GM18858 (cell line): ENCODE data around the gene NOTCH4.
A peak's percentile ranks its signal among the peaks of the same experiment; 100 is the strongest.

Source experiments
- ATAC-seq: cut with Tn5 transposase; IDR thresholded peaks from one replicate; pipeline ENCODE4 v1.9.1; 2021; ENCODE audit not compliant: unreplicated experiment

The NOTCH4 gene

DNA sequence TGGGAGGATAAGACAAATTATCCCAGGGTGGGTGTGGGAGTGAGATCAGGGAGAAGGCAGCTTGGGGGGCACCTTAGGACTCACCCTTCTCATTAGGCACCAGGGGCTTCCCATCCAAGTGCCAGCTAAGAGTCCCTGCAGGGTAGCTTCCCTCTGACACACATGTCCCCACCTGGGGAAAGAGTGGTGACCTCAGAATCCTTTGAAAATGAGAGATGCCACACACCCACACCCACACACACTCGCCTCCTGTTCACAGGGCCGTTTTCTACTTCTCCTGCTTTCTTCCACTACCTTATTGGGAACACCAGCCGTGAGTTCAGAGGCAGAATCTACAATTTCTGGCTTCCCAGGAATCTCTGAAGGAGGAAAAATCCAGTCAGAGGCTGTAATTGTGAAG is 40.8 kb downstream of the NOTCH4 start:
- no peak for ATAC-seq

DNA sequence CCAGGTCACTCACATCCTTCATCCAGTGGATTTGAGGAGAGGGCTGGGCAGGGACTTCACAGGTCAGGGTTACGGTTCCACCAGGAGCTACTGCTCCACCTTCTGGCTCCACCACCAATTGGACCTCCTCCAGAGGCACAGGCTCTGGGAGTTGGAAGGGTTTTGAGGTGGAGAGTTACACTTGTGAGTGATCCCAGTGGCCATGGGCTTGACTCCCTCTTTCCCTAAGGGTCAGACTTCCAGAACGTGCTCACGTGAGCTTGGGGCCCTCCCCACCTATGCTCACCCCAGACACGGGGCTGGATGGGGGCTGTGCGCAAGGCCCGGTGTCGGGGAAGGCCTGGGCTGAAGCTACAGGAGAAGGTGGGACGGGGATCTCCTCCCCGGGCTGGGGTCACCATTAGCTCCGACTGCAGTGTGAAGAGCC is 41.3 kb downstream of the NOTCH4 start:
- ATAC-seq = no peak

DNA sequence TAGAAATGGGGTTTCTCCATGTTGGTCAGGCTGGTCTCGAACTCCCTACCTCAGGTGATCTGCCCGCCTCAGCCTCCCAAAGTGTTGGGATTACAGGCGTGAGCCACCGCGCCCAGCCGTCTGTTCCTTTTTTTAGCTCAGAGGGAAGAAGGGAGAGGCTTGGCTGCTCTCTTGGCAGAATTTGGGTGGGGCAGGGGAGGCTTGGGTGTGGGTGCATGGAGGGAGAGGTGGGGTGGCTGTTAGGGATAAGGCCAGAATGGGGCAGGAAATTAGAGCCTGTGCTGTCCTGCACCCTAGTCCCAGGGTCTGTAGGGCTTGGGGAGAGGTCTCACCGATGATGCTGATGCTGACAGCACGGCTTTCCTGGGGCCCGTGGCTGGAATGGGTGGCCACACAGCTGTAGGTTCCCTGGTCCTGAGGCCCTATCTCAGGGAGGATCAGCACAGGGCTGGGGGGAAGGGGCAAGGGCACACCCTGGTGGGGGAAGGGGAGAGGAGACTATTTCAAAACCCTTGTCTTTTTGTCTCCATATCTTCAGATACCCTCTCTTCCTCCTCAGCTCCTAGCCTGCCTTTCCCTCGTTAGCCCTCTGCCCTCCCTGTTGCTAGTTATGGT is 41.8 kb downstream of the NOTCH4 start:
- no peak for ATAC-seq

DNA sequence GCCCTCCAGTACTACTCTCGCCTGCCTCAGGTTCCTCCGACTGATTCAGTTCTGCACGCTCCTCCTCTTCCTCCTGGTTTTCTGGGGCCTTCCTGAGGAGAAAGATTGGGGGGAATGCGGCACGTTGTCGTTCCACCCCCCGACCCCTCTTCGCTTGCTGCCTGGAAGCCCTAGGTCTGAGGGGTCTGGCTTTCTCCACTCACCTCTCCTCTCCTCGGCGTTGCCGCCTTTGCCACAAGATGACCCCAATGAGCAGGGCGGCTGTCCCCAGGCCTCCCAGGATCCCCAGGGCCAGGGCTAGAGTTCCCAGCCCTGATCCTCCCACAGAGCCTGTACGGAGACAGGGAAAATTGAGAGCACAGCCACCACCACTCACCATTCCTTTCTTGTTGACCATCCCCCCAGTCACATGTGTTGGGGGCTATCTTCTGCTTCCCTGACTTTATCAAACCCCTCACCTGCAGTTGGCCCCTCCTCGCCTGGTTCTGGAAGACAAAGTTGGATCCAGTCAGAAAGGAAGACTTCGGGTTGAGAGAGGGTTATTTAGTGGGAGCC is 42.6 kb downstream of the NOTCH4 start:
- no peak for ATAC-seq

DNA sequence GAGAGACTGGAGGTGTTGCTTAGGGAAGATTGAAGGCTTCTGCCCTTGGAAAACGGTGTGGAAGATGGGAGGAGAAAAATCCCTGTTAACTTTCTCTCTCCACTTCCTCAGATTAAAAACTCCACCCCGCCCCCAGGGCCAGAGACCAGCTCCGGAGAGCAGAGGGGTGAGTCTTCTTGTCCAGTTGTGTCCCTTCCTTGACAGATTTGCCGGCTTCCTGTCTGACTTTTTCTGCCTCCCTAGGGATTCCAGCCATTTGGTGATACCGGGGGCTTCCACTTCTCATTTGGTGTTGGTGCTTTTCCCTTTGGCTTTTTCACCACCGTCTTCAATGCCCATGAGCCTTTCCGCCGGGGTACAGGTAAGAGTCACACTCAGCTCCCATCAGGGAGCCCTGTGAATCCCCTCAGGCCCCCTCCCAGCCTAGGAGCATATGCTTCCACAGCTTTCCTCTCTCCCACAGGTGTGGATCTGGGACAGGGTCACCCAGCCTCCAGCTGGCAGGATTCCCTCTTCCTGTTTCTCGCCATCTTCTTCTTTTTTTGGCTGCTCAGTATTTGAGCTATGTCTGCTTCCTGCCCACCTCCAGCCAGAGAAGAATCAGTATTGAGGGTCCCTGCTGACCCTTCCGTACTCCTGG is 44.0 kb downstream of the NOTCH4 start:
- no peak for ATAC-seq

DNA sequence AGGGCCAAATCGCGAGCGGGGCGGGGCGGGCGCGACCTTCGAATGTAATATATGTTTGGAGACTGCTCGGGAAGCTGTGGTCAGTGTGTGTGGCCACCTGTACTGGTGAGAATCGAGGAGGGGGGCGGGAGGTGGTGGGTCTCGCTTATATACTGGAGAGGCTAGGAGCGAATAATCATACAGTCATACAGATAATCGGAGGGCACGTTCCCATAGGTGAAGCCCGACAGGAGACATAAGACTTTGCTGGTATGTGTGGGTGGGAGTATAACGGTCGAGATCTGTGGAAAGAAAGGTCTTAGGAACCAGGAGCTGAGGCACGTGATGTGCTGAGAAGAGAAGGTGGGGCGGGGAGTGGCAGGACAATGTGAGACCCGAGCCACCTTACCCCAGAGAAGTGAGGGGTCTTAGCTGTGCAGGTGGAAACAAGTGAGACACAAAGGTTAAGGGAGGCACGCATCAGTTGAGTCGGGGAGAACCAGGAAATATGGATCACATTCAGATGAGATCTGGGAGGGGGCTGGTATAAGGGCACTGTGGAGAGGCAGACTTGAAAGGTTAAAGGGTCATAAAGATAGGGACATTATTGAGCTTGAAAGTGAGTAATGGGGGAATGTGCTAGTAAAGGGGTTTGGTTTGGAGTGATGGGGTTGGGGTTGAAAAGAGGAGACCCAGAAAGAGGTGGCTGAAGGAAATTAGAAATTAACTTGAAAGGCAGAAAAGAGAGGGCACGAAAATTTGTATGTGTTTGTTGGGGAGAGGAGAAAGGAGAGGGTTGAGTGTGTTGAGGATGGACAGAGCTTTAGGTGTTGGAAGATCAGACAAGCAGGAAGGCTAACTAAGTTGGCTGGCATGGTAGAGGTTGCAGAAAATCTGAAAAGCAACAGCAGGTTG is 45.1 kb downstream of the NOTCH4 start:
- no peak for ATAC-seq

DNA sequence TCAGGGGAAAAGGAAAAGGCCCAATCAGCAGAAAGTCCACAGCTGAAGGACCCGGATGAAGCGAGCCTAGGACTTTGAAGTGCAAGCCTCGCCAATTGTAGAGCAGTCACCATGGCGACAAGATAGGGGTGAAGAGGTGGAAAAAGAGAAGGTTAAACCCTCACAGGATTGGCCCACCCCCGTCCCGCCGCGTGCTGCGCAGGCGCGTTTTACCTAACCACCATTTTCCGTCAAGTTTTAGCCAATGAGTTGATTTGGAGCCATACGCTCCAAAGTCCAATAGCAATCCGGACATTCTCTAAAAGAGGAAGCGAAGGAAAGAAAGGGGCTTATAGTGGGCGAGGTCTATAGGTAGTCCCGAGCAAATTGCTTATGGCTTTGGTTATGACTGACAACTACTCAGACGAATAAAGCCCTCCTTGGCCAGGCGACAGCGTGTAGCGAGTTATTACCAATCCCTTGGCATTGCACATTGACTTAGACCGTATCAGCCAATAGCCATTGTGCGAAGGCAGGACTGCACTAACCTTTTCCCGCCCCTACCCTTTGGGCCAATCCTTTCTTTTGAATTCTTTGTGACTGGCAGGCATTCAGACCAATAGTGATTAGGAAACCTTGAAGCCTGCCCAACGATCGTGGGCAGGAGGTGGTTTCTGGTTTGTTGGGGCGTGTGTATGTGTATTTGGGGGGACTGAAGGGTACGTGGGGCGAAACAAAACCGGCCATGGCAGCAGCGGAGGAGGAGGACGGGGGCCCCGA is 45.9 kb downstream of the NOTCH4 start, which contains the start of gene RNF5:
TSS of gene RNF5 (plus strand) at position 618 of the 759 bp plus-strand sequence. CDS start at position 725, 107 bp downstream.
- peak; percentile 66 for ATAC-seq

DNA sequence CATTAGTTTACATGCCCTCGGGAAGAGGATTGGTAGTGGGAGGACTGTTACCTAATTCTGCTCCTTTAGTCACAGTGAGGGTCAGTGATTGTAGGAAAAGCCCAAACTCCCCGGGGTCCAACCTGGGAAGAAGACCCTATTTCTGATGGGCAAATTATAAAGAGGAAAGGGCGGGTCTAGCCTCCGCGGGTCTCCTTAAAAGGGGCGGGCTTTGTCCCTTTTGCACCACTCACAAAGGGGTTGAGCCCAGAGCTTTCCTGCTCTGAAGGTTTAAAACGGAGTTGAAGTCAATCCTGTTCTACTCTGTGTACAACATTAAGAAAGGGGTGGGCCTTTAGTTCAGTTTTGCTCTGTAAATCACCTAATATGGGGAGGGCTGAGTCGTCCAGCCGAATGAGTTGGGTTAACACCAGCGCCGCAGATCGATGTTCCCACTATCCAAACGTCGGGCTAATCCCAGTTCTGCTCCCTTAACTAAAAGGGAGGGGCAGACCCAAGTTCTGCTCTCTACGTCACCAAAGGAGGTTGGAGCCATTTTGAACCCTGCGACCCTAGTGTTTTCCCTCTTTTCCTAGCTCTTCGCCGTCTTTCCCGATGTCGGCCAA is 46.6 kb downstream of the NOTCH4 start:
- no peak for ATAC-seq

DNA sequence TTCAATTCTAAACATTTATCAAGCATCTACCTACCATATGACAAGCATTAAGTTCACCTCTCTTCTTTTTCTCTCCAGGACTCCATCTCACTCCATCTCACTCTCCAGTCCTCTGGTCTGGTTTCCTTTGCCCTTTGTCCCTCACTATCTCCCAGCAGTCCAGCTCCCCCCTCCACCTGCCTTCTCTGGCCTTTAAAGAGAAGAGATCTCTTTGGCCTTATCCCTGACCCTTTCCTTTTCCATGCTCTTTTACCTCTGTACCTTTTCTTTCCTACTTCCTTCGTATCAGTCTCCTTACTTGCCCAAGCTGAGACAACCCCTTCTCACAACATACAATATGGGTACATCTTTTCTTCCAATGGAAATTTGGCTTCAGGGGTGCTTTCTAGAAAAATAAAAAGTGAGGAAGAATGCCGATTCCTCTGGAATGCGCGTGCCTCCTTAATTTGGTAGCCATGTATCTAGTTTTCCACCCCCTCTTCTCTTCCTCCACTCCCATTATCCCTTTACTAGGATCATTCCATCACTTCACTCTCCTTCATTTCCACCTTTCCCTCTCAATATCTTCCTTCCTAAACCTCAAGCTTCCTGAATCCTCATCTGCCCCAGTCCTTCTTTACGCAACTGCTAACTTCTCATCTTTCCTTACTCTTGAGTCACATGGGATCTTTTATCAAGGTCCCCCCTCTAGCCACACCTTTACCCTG is 47.2 kb downstream of the NOTCH4 start:
- no peak for ATAC-seq

DNA sequence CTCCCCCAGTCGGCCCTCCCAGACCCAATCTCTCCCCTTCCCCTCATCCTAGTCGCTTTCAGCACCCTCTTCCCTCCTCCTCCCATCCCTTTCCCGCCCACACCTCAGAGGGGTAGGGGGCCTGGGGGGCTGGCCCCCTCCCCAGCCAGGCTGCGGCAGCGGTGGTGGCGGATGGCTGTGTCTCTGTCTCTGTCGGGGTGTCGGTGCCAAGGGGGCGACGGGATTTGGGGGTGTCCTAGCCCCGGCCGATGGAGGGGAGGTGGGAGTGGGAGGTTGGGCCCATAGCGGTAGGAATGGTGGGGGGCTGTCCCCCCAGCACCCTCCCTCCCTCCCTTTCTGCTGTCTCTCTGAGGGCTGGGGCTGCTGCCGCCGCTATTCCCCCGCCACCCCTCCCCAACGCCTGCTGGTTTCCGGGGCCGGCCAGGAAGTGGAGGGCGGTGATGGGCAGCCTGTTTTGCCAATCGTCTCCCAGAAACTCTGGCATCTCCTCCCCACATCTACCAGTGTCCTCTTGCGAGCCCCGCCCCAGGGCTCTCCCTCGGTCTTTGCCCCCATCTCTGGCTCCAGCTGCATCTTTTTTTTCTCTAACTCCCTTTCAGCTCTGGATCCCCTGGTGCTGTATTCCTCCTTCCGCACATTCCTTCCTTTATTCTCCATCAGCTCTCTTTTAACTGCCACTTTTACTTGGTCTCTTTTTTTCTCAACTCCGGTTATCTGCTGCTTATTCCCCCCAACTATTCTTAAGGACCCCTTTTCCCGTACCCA is 48.0 kb downstream of the NOTCH4 start, which contains the start of gene AGPAT1:
TSS of gene AGPAT1 (minus strand) at position 374 of the 765 bp plus-strand sequence. CDS start 4,588 bp downstream, outside the sequence.
- no peak for ATAC-seq

DNA sequence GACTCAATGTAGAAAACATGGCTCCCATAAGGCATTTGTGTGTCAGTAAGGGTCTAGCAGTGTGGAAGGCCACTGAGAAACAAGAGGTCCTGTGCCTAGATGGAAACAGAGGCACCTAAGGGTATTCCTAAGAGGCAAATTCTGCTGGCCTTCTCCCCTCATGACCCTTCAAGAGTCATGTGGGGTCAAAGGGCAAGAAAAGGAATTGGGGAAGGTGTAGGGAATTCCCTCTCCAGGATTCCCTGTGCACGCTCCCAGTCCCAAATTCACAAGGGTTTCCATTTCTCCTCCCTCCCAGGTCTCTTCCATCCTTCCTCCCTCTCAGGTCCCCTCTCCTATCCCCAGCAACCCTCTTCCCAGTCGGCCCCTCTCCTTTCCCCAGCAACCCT is 48.6 kb downstream of the NOTCH4 start:
- ATAC-seq = no peak

DNA sequence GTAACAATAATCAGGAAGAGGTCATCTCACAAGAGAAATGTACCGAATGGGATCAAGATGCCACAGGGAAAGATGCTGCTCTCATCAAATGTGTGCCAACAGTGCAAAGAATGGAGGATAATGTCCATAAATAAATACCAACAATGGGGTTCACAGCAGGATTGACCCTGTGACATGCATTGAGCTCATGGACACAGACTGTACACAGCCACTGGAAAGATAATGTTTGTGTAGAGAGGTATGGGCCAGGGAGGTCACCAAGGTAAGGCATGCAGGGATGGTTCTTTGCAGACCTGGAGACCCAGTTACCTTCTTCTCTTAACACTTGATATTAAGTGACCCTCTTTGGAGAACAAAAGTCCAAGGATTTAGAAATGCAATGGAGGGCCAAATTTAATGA is 49.5 kb downstream of the NOTCH4 start:
- no peak for ATAC-seq

DNA sequence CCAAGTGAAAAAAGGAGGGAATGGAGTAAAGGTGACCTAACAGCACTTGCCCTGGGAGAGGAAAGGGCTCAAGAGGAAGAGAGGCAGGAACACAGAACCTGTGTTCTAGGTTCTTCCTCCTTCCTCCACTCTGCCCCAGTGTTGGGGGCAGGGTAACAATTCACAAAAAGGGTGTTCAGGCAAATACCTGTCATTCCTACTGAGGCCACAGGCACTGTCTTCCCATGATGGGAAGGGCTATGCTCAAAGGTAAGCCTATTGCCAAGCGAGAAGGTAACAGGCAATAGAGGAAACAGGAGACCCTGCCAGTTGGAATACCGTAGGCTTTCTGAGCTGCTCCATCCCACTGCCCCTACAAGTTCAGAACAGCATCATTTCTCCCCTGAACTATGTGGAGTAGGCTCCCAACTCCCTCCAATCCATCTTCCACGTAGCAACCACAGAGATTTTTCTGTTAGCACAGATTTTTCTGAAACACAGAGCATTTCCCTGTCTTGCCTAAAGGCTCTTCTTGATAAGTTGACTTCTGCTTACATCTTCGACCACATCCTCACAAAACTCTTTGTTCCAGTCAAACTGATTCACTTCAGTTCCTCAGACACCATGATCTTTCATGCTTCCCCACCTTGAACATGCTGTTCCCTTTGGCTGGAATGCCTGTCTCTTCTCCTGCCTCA is 50.7 kb downstream of the NOTCH4 start:
- ATAC-seq = no peak

DNA sequence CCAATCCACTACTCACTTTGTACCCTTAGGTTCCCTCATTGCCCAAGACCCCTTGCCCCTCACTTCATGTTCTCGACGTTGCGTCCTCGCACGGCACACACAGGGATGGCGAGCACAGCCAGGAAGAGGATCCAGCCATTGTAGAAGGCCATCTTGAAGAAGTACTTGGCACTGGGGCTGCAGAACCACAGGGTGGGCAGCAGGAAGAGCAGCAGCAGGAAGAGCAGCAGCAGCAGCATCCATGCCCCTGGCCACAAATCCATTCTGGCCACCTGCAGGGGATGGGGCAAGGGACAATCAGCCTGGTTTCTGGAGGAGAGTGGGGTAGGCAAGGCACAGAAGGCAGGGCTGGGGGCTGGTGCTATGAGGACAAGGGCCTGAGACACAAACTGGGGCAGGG is 52.6 kb downstream of the NOTCH4 start:
- no peak for ATAC-seq

DNA sequence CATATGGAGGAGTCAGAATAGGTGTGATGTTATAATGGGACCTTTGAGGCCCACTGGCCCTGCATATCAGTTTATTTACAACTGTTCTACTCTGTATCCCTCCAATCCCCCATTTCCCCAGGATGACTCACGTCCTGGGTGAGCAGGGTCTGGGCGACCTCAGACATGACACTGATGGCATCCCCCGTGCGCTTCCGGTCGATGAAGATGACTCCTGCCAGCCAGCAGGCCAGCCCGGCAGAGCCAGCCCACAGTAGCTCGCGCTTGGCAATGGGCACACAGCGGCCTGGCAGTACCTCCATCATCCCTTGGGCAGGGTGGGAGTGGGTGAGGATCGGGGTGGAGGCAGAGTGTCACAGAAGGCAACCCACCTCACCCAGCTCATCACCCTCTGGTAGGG is 53.6 kb downstream of the NOTCH4 start:
- no peak for ATAC-seq

DNA sequence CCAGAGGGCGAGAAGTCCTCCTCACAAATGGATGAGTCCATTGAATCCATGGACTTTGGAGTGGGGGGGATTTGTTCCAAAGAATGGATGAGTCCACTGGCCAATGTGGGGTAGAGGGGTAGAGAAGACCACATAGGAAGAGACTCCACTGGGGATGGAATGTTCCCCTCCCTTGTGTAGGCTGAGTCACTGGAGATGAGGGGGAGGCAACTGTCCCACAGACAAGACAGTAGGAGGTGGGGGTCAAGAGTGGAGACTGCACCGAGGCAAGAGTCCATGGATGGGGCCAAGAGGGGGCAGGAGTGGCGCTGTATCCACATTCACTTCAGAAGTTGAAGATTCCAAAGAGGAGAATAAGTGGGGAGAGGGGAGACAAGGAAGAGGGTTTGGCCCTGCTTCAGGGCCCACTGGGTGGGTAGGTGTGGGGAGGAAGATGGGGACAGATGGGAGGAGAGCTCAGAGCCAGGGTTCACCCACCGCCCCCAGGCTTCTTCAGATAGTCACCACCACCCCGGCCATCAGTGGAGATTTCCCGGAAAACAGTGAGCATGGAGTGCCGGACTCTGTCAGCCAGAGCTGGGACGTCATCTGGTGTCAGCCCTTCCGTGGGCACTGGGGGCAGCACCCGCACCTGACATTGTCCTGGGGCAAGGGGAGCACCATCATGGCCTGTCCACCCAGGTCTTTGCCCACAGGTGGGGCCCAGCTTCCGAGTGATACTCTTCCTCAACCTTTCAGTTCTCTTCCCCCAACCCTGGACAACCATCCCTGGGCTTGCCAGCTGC is 54.9 kb downstream of the NOTCH4 start:
- no peak for ATAC-seq

DNA sequence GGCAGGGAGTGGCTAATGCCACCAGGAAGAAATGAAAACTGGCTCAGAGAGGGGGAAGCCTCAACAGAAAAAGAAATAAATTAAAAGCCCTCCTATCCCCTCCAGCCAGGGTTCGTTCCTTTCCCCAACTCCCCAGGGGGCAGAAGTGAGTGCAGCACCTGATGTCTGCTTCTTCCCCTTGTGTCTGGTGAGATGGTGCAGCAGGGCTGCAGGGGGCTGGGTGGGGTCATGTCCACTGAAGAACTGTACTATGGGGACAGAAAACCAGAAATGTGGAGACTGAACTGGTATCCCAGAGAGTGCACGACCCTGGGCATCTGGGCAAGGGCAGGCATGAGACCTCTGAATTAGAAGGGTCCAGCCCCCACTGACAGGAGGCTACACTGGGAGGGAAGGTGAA is 55.5 kb downstream of the NOTCH4 start:
- no peak for ATAC-seq
